ENCODE results near the gene UPK2.

- TF ChIP-seq CTCF (IDR thresholded peaks at IDR 0.05 in 8 of 11, conservative IDR thresholded peaks at IDR 0.05 in 3 of 11) (no peak), POLR2A (IDR thresholded peaks at IDR 0.05) (no peak)
These were observed 1.9 kb downstream of the UPK2 start for GRCh38 chr11:118957968-118958367.
